Stimulated activated CD8-positive, alpha-beta memory T cell treated with anti-CD3 and anti-CD28 coated beads, Interleukin-12 subunit alpha, Interleukin-12 subunit beta, amount 100 ng/mL, for 1 hour (primary cell): ENCODE data around the gene ERVW-1.
A peak's percentile ranks its signal among the peaks of the same experiment; 100 is the strongest.
"Not testable (repeated sequence)": the region's sequence is repeated elsewhere in the genome, so short reads cannot be mapped to it uniquely, and the experiment has no call there.

Source experiments
- DNase-seq: peaks from one replicate; pipeline ENCODE4 v3.0.0-alpha.2; 2020; ENCODE audit warnings: low read depth

ERVW-1 gene

DNA sequence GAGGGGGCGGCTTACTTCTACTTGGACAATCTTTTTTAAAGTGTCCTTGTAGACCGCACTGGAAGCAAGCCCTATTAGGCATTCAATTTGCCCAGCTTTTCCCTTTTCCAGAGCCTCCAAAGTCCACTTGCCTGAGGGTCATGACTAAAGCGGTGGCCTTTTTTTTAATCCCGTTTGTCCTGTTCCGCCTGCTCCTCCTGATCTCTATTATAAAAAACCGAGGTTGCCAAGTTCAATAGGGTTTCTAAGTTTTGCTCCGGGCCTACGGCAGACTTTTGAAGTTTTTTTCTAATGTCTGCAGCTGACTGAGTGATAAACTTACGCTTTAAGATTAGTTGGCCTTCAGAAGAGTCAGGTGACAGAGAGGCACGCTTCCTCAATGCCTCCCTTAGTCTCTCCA is 3.8 kb downstream of the ERVW-1 start:
- not testable (repeated sequence) for DNase-seq

DNA sequence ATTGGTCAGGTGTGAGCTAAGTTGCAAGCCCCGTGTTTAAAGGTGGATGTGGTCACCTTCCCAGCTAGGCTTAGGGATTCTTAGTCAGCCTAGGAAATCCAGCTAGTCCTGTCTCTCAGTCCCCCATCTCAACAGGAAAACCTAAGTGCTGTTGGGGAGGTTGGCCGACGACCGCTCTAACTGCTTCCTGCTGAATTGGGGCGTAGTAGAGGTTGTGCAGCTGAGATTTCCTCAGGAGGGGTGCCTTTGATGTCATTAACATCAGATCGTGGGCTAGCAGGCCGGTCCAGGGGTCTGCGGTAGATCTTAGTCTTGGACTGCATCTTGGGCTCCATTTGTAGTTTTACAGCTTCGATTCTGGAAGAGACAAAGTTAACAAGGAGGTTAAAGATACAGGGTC is 9.2 kb downstream of the ERVW-1 start:
- DNase-seq, result not testable (repeated sequence)

DNA sequence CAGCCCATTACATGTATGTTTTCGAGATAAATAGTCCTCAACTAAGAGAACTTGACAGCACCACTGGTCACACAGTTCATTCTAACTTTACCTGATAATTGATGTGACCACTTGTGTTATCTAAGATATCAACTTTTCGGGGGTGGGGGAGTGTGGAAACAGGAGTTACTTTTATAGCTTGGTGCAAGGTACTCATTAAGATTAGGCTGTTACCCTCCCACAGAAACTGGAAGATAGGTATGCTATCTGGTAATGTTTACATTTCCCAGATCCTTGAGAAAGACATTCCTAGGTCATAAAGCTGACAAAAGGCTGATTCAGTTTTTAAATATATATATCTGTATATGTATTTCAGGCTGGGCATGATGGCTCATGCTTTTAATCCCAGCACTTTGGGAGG is 11.1 kb downstream of the ERVW-1 start:
- DNase-seq, result no peak

DNA sequence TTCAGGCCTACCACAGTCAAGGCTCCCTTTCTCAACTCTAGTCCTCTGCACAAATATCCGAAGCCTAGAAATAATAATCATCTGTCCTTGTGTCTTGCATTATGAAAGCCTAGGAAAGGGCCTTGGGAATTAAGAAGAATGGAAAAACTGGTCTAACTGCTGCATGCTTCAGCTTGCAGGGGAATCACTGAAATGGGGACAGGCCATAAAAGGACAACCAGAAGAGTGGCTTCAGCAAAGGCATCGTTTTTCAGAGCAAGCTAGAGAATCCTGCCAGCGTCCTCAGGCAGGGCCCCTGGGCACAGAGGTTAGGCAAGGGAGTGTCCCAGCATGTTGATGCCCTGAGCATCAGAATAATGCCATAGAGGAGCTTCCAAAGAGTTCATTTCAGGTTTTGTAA is 13.2 kb downstream of the ERVW-1 start:
- no peak for DNase-seq

DNA sequence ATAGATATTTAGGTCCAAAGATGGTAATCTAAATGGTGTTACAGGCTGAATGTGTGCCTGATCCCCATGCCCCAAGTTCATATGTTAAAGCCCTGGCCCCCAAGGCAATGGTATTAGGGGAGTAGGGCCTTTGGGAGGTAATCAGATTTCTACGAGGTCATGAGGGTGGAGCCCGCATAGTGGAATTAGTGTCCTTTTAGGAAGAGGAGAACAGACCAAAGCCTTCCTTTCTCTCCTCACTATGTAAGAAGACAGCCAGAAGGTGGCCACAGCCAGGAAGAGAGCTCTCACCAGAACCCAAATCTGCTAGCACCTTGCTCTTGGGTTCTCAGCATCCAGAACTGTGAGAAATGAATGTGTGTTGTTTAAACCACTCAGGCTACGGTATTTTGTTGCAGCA is 15.2 kb downstream of the ERVW-1 start:
- no peak for DNase-seq

DNA sequence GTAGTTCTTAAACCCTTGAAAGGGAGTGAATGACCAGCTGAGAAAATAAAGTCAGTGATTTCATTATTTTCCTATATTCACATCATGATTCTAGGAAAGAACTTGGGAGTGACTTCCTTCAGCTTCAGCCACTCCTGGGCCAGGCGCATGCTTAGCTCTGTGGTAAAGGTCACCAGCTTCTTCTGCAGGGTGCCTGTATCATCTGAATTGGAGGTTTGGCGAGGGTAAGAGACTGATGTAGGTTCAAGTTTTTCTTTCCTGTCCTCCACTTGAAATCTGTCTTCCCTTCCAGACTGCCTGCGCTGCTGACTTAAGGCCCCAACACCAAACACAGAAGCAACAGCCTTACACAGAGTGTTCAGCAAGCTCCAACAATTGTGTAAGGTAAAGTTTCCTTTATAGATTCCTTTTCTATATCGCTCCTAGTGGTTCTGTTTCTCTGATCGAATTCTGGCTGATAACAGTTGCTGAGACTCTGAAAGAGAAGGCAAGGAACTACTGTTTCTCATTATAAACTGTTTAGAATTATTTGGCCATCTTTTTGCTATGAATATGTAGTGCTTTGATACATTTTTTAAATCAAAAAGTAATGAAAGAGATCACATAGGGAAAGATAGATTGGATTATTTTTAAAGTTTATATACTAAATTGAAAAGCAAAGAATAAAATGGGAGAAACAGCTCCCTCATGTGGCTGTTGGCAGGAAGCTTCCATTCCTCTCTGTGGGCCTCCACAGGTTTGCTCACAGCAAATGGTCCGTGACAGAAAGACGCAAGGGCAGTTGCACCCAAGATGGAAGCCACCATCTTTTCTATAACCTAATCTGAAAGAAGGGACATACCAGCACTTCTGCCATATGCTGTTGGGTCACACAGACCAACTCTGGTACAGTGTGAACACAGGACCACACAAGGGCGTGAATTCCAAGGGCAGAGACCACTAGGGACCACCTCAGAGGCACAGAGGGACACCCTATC is 16.4 kb downstream of the ERVW-1 start:
- no peak for DNase-seq

DNA sequence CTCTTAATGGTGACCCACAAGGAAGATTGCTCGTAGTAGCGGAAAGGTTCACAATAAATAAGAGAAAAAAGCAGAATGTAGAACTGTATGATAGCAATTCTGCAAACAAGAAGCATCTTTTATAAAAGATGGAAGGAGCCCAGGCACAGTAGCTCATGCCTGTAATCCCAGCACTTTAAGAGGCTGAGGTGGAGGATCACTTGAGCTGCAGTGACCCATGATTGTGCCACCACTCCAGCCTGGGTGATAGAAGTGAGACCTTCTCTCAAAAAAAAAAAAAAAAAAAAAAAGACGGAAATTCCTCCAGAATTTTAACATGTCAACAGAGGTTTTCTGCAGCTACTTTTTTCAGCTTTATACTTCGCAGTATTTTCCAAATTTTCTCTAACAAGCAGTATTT is 17.2 kb downstream of the ERVW-1 start:
- no peak for DNase-seq

DNA sequence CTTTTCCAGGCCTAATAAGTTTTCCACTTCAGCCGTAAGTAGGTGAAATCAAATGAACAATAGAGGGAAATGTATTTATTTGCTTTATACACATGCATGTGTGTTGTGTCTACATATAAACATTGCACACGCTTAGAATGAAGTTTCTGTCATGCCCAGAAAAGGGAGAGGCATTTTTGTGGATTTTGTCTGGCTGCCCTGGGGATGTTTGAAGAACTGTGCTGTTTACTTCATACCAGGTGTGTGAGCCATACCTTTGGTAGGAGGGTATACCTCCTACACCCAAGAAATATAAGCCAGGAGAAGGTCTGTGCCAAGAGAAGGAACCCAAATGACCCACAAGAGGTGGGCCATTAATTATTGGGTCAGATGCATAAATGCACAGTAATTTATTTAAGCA is 17.6 kb downstream of the ERVW-1 start:
- DNase-seq, result no peak

DNA sequence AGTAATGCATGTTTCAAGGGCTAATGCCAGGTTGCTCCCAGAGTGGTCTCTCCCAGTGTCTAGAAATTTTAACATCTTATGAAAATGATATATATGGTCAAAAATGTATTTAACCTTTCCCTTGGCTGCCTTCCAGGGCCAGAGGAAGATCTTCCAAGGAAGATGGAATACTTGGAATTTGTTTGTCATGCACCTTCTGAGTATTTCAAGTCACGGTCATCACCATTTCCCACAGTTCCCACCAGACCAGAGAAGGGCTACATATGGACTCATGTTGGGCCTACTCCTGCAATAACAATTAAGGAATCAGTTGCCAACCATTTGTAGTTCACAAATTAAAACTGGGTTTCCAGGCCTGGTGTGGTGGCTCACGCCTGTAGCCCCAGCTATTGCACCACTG is 21.5 kb downstream of the ERVW-1 start:
- no peak for DNase-seq

DNA sequence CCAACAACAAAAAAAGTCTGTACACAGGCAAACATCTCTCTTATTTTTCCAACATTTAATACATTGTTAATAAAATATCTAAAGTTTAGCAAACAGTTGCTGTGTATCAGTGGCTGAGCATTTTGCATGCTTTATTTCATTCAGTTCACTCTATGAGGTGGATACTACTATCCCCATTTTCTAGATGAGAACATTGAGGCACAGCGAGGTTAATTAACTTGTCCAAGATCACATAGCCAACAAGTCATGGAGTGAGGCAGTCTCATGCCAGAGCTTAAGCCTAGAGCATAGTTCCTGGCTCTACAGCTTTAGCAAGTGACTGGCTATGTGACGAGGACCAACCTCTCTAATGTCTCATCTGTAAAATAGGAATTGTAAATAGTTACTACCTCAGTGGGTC is 26.1 kb downstream of the ERVW-1 start:
- DNase-seq, result no peak

DNA sequence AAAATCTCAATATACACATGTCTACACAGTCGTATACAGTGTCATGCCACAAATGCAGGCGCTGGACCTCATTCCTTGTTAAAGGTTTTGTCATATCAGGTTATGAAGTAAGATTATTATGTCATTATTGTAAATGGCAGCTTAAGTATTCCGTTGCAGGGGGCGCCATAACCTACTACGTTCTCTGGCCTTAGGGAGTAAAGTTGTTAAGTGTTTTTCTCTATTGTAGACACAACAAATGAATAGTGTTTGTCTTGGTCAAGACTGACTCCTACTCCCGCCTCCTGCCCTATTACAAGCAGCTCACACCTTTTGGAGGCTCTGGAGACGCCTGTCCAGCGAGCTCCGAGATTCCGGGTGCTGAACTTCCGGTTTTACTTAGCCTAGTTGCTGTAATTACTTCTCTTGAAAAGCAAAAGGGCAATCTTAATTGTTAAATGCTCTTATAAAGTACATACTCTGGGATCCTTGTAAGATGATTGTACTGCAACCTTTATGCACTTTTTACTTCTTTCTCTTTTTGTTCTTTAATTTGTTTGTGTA is 29.5 kb downstream of the ERVW-1 start:
- peak; percentile 43 for DNase-seq

DNA sequence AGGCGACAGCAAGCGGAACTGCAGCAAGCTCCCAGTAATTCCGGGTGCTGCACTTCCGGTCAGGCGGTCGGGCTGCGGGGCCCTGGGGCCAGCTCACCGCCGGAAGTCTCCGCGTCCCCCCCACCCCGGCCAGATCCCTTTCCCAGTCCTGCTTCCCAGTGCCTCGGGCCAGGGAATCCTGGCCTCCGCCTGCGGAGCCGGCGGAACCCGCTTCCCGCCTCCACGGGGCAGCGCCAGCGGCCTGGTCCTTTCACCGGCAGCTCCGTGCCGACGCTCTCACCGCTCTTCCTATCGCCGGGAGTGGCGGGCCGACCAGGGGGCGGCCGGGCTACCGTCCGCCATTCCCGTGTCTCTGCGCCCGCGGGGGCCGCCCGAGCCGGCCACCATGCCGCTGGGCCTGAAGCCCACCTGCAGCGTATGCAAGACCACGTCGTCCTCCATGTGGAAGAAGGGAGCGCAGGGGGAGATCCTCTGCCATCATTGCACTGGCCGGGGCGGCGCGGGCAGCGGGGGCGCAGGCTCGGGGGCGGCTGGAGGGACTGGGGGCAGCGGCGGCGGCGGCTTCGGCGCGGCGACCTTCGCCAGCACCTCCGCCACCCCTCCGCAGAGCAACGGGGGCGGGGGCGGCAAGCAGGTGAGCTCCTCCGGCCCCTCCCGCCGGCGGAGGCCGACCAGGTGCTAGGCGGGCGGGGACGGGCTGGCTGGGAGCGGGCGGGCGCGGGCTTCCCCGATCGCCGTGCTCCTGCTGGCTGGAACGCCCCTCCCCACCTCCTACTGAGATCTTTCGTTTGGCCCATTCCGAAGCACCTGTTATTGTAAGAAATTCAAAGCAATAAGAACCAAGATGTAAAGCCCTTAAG is 30.2 kb downstream of the ERVW-1 start, which contains the start of gene GATAD1:
TSS of gene GATAD1 (plus strand) at position 138 of the 860 bp plus-strand sequence. CDS start at position 386, 248 bp downstream.
- DNase-seq, result peak; percentile 68

DNA sequence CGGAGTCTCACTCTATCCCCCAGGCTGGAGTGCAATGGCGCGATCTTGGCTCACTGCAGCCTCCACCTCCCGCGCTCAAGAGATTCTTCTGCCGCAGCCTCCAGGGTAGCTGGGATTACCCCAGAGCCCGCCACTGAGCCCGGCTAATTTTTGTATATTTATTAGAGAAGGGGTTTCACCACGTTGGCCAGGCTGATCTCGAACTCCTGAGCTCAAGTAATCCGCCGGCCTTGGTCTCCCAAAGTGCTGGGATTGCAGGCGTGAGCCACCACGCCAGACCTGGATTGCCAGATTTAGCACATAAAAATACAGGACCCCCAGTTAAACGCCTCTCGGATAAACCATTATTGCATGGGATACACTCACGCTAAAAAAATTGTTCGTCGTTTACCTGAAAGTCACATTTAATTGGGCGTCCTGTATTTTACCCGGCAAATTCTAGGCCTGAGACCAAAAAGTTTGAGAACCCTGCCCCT is 30.8 kb downstream of the ERVW-1 start:
- no peak for DNase-seq

DNA sequence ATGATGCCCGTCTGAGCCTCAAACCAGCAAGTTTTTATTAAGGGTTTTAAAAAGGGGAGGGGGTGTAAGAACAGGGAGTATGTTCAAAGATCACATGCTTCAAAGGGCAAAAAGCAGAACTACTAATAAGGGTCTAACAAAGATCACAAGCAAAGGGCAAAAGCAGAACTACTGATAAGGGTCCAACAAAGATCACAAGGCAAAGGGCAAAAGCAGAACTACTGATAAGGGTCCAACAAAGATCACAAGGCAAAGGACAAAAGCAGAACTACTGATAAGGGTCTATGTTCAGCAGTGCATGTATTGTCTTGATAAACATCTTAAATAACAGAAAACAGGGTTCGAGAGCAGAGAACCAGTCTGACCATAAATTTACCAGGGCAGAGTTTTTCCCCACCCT is 35.0 kb downstream of the ERVW-1 start:
- not testable (repeated sequence) for DNase-seq

DNA sequence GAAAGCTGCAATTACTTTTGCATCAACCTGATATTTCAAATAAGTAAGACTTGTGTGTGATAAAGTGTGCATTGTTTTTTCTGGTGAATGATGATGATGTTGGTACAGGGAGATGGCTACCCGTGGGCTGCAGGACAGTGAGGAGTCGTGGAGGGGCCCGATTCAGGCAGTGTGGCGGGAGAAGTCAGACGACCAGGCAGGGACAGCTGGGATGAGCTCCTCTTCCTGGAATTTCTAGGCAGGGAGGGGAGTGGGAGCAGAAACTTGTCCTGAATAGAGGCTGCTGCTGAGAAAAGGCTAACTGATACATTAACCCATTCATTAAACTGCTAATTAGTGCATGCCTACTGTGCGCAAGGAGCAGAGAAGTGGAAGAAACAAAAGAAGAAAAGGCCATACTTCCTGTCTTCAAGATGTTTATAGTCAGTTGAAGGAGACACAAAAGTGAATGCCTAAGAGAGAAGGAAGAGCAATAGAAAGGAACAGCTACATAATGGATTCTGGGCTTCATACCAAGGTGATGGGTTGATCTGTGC is 39.7 kb downstream of the ERVW-1 start:
- no peak for DNase-seq

DNA sequence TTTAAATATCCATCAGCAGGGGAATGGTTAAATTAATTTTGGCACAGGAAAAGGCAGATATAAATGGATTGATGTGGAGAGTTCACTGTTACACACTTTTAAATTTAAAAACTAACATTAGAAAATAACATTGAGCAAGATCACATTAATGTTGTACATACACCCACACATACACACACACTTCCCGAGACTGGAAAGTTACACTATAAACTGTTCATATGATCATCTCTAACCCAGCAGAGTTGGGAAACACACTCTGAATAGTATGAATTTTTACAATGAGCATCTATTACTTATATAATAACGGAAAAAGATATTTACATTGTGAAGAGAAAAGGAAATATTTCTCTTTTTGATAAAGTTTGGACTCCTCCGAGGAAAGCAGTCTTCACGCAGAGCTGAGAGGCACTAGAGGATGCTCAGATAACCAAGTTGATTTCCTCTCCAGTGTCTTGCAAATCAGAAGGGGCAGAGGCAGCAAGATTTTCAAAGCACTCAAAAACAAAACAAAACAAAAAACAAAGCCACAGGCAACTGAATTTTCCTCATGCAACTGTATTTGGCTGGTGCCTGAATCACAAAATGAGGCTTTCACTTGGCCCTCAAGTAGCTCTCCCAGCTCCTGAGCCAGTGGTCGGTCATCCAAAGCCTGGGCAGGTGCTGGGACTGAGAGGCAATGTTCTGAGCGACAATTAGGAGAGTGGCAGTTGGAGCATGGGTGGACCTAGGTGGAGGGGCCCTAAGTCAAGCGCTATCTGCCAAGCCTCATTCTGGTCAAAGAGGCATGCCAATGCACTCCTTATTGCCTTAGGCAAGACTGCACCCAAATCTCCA is 40.9 kb downstream of the ERVW-1 start:
- DNase-seq, result no peak

DNA sequence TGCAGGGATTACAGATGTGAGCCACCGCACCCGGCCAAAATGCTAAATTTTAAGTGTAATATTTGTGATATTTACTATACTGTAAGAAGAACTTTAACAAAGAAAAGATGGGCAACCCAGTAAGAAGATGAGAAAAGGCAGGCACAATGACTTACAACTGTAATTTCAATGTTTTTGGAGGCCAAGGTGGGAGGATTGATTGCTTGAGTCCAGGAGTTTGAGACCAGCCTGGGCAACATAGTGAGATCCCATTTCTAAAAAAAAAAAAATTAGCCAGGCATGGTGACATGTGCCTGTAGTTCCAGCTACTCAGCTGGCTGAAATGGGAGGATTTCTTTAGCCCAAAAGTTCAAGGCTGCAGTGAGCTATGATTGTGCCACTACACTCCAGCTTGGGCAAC is 42.2 kb downstream of the ERVW-1 start:
- no peak for DNase-seq

DNA sequence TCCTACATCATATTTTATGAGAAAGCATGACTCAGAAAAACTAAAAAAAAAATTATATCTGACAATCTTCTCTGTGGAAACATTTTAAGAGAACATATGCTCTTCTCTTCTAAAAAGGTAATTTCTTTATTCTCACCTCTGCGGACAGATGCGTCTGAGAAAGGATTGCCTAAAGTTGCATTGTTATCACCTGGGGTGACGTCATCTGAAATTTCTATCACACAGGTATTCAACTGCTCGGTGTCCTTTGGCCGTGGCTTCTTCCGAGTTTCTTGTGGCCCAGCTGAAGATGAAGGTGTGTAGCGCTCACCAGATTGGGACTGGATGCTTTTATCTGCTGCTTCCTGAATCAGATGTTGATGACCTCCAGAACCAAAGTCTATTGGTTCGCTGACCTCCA is 44.7 kb downstream of the ERVW-1 start:
- no peak for DNase-seq

DNA sequence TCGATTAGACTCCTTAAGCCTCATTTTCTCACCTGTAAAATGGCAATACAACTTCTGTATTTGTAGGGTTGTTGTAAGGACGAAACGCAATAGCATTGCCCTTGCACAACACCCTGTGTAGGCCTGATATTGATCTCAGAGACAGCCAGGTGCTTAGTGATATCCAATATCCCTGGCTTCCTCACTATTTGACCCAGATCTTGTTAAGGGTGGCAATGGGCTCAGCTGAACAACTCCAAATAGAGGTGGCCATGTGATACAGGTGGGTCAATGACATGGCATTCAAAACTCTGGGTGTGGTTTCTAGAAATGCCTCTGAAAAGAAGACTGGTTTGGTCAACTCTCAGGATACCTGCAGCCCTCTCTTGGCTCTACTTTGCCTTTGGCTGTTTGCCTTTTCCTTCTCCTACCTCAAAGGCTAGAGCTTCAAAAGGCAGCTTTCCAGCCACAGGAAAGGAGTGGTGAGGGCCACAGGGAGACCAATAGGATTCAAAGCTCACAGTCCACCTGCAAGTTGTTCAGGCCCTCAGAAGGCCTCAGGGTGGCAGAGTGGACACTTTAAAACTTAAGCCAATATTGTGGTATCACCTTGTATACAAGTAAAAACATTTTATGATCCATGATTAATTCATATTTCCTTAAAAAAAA is 45.3 kb downstream of the ERVW-1 start:
- DNase-seq, result no peak

DNA sequence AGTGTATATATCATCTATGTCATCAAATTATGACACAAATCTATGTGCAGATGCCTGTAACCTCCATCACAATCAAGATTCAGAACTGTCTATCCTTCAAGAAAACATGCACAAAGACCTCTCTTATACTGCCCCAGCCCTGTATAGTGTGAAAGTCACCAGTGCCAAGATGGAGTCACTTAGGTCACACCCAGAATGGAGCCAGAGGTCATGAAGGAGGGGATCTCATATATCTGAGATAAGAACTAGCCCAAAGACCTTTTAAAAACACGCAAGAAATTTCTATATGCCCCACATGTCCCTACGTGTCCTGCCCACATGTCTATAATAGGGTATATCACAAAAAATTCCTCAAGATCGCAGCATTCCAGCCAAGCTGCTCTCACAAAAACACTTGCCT is 50.6 kb downstream of the ERVW-1 start:
- no peak for DNase-seq
